HG02610 (cell line): ENCODE measurements around the gene INSRR.

Source experiments
- ATAC-seq: cut with Tn5 transposase; IDR thresholded peaks from one replicate; pipeline ENCODE4 v1.9.1; 2021; ENCODE audit warnings: mild to moderate bottlenecking, moderate library complexity; ENCODE audit not compliant: unreplicated experiment

The INSRR gene

GRCh38 chr1:156808186-156809030 is 50.5 kb downstream of the INSRR start:
- ATAC-seq, result no peak

GRCh38 chr1:156807627-156808026 is 51.3 kb downstream of the INSRR start:
- no peak for ATAC-seq

GRCh38 chr1:156806512-156807440 is 52.1 kb downstream of the INSRR start:
- no peak for ATAC-seq

GRCh38 chr1:156805766-156806511 is 53.0 kb downstream of the INSRR start:
- no peak for ATAC-seq

- no peak for ATAC-seq
These were observed 54.2 kb downstream of the INSRR start for GRCh38 chr1:156804572-156805243.

- ATAC-seq, result no peak
These were observed 54.9 kb downstream of the INSRR start for GRCh38 chr1:156804026-156804425.

GRCh38 chr1:156803086-156803851 is 55.6 kb downstream of the INSRR start:
- no peak for ATAC-seq

- no peak for ATAC-seq
These were observed 56.4 kb downstream of the INSRR start for GRCh38 chr1:156802421-156802935.

GRCh38 chr1:156801409-156802121 is 57.4 kb downstream of the INSRR start:
- ATAC-seq, result no peak

GRCh38 chr1:156797212-156797871 is 61.6 kb downstream of the INSRR start:
- ATAC-seq, result no peak

GRCh38 chr1:156796340-156797097 is 62.4 kb downstream of the INSRR start:
- no peak for ATAC-seq

- ATAC-seq, result no peak
These were observed 63.1 kb downstream of the INSRR start for GRCh38 chr1:156795787-156796186.

GRCh38 chr1:156795374-156795733 is 63.6 kb downstream of the INSRR start:
- ATAC-seq, result no peak

GRCh38 chr1:156794506-156795373 is 64.2 kb downstream of the INSRR start:
- no peak for ATAC-seq
